Pancreas (tissue), 10 donors: ENCODE data around the gene FCF1. TPM values are rescaled to one million over a fixed set of nuclear protein-coding genes. Genes with fewer than 3 reads are reported as not detected.

Source experiments
- ATAC-seq, 4 donors: fragments of 200-7000 bp; cut with Tn5 transposase; one replicate each; pipeline versions ENCODE4 v1.8.0 to v1.9.1; 2020; ENCODE audit warnings: mild to moderate bottlenecking in 4 of 4, moderate library complexity in 4 of 4
- DNase-seq, 6 donors: peaks; one replicate each; pipeline ENCODE4 v3.0.0-alpha.2; 2020
- FAIRE-seq: peaks from 2 replicates; lab custom pipeline; 2012; peaks lifted over from hg19 to GRCh38; lab: Jason Lieb, UNC
- H3K27ac ChIP-seq, 4 donors: fragments of 200-600 bp; sonication (generic); 1 replicate in 3 of 4; 2 replicates in 1 of 4; pipeline versions ENCODE4 v1.5.0 to v1.8.0; 2020
- H3K27me3 ChIP-seq, 4 donors: fragments of 200-600 bp; one replicate each; pipeline ENCODE4 v1.8.0; 2021
- H3K36me3 ChIP-seq, 3 donors: fragments of 200-600 bp; sonication (generic) in 1 of 3; one replicate each; pipeline versions ENCODE4 v1.5.0 to v1.8.0; 2020 to 2021
- H3K4me1 ChIP-seq, 3 donors: fragments of 200-600 bp; one replicate each; pipeline ENCODE4 v1.8.0; 2021
- H3K4me3 ChIP-seq, 4 donors: fragments of 200-600 bp; sonication (generic) in 2 of 4; one replicate each; pipeline versions ENCODE4 v1.5.0 to v1.8.0; 2020 to 2021
- H3K9me3 ChIP-seq, 4 donors: fragments of 200-600 bp; one replicate each; pipeline ENCODE4 v1.8.0; 2021
- CTCF ChIP-seq, 4 donors: fragments of 200-600 bp; sonication (generic) in 3 of 4; IDR thresholded peaks; one replicate each; pipeline versions ENCODE4 v1.5.0 to v1.8.0; 2021; ENCODE audit warnings: antibody characterized with exemption in 4 of 4
- WGBS, 2 donors: extraction: QIAGEN DNeasy Blood & Tissue Kit; methylation state at CpG; one replicate each; pipeline ENCODE4 v1.1.7; 2013; 5-methylcytosine and 5-hydroxymethylcytosine counted together
- intact Hi-C, 3 donors: fragments of 100-400 bp; cut with DNase I; formaldehyde crosslinking; loops; one replicate each; pipeline versions ENCODE4 v1.11.1 to v1.14.2; 2022
- polyA plus RNA-seq, 2 donors: library from polyadenylated mRNA; stranded (reverse); fragments of 200-250 nt; gene quantifications; one replicate each; pipeline ENCODE4 v1.2.3, GENCODE V29; 2013
- total RNA-seq, 6 donors: library from RNA; stranded (reverse); fragmentation: NEBNext Ultra II Directional in 4 of 6; extraction: Animal tissue kit (Norgen Biotek cat#: 25700) in 4 of 6; gene quantifications; one replicate each; pipeline versions ENCODE4 v1.2.1 to v1.2.4, GENCODE V29; 2021 to 2023
- donor health status: healthy with polysubstance abuse.
- donor health status: DM: no; HTN: no; CAD: no; lungs with moderate emphysema.
- donor health status: DM: no; HTN: no; CAD: no.
- donor health status: control.
- donor health status: control.
- donor health status: Bipolar disorder and iron deficiency.
- donor health status: DM: yes; HTN: yes; CAD: no.
- donor health status: DM: no; HTN: no; CAD: no.
- donor health status: DM: no; HTN: no; CAD: no.
- donor health status: DM: yes; HTN: yes; CAD: no.

Gene FCF1
- total and polyA plus RNA-seq, 8 donors, result 2.5 to 26.9 (median 15.1) TPM

GRCh38 chr14:74713395-74713735, 421 bp downstream of the FCF1 start:
- no peaks in the 10 kb centered on the region for H3K9me3 ChIP-seq
- ATAC-seq (peak in 3 of 4 donors; percentile 15 to 36 (median 31)), DNase-seq (no peak), FAIRE-seq (no peak)
- H3K4me1 ChIP-seq, result peaks cover 0 to 14% (median 0%) of the 10 kb centered on the region in 3 donors
- H3K27ac ChIP-seq, result peak overlapping the region in 3 of 4 donors; percentile 35 to 72 (median 68)
- H3K4me3 ChIP-seq, result peak overlapping the region; percentile 58 to 88 (median 68)
- peaks cover 0 to 11% (median 0%) of the 10 kb centered on the region in 3 donors for H3K36me3 ChIP-seq
- no peak for TF ChIP-seq CTCF (IDR thresholded peaks at IDR 0.05)
- intact Hi-C loops, result no loop called here
- no peaks in the 10 kb centered on the region for H3K27me3 ChIP-seq
- WGBS, 2 donors, result 6 to 7% methylated on average over 6 of the region's 6 CpGs

GRCh38 chr14:74720526-74720925, 7.6 kb downstream of the FCF1 start:
- DNase-seq (no peak), ATAC-seq (no peak), FAIRE-seq (no peak)
- H3K27ac ChIP-seq, result no peak overlapping the region
- H3K27me3 ChIP-seq, result no peaks in the 10 kb centered on the region
- H3K36me3 ChIP-seq, result peaks cover 0 to 18% (median 0%) of the 10 kb centered on the region in 3 donors
- no peak for TF ChIP-seq CTCF (IDR thresholded peaks at IDR 0.05)
- H3K4me3 ChIP-seq, result no peak overlapping the region
- no peaks in the 10 kb centered on the region for H3K9me3 ChIP-seq
- H3K4me1 ChIP-seq, result no peaks in the 10 kb centered on the region
- intact Hi-C loops, result no loop called here

GRCh38 chr14:74723134-74723533, 10.2 kb downstream of the FCF1 start:
- Histone ChIP-seq H3K4me3 (no peak overlapping the region), H3K36me3 (peaks cover 0 to 11% (median 0%) of the 10 kb centered on the region in 3 donors), H3K27ac (no peak overlapping the region), H3K4me1 (no peaks in the 10 kb centered on the region), H3K27me3 (no peaks in the 10 kb centered on the region), H3K9me3 (no peaks in the 10 kb centered on the region)
- intact Hi-C loops, result no loop called here
- FAIRE-seq, result no peak
- DNase-seq, result no peak
- no peak for ATAC-seq
- TF ChIP-seq CTCF (IDR thresholded peaks at IDR 0.05), result no peak
- WGBS, 2 donors, result 89 to 94% methylated on average over 3 of the region's 3 CpGs

- ATAC-seq, result no peak
- Histone ChIP-seq H3K36me3 (peaks cover 0 to 25% (median 0%) of the 10 kb centered on the region in 3 donors), H3K4me3 (no peak overlapping the region), H3K27ac (no peak overlapping the region), H3K4me1 (no peaks in the 10 kb centered on the region), H3K27me3 (no peaks in the 10 kb centered on the region), H3K9me3 (no peaks in the 10 kb centered on the region)
- TF ChIP-seq CTCF (IDR thresholded peaks at IDR 0.05), result no peak
- WGBS, 2 donors, result 57 to 71% methylated on average over 2 of the region's 2 CpGs
- FAIRE-seq, result no peak
- intact Hi-C loops, result no loop called here
- no peak for DNase-seq
Observed at GRCh38 chr14:74732387-74732786, 19.4 kb downstream of the FCF1 start.

- Histone ChIP-seq H3K4me3 (no peak overlapping the region), H3K4me1 (no peaks in the 10 kb centered on the region), H3K27ac (no peak overlapping the region), H3K27me3 (no peaks in the 10 kb centered on the region), H3K36me3 (peaks cover 0 to 25% (median 0%) of the 10 kb centered on the region in 3 donors), H3K9me3 (no peaks in the 10 kb centered on the region)
- TF ChIP-seq CTCF (IDR thresholded peaks at IDR 0.05), result no peak
- ATAC-seq, result no peak
- no peak for FAIRE-seq
- intact Hi-C loops, result no loop called here
- DNase-seq, result no peak
- 89 to 92% methylated on average over 3 of the region's 3 CpGs for WGBS, 2 donors
Observed at GRCh38 chr14:74733221-74733620, 20.3 kb downstream of the FCF1 start.
